ENCODE data around the gene INPP4A. TPM values are rescaled to one million over a fixed set of nuclear protein-coding genes. Genes with fewer than 3 reads are reported as not detected.

INPP4A gene
- total and polyA plus RNA-seq, 2 experiments from 2014 or later, result 7.9 to 13.1 TPM

GRCh38 chr2:98422449-98422848, 22.2 kb upstream of the INPP4A start:
- no peak for TF ChIP-seq EZH2 (IDR thresholded peaks at IDR 0.05; ENCODE audit: borderline replicate concordance)
- no peak for TF ChIP-seq EZH2phosphoT487 (IDR thresholded peaks at IDR 0.05; ENCODE audit: low read depth, severe bottlenecking, unreplicated experiment)
- TF ChIP-seq CTCF (IDR thresholded peaks at IDR 0.05; ENCODE audit: poor library complexity), result no peak
- no peak for DNase-seq (ENCODE audit: low spot score)
- no peak overlapping the region for H3K4me2 ChIP-seq
- no peaks in the 10 kb centered on the region for H3K4me1 ChIP-seq (ENCODE audit: insufficient read depth)
- H3K9me2 ChIP-seq (replicated peaks; ENCODE audit: insufficient read depth), result no peaks in the 10 kb centered on the region
- no peaks in the 10 kb centered on the region for H3K36me3 ChIP-seq (replicated peaks; ENCODE audit: insufficient read depth, low read depth)
- H3K4me3 ChIP-seq, result no peak overlapping the region
- H3K79me2 ChIP-seq, result no peaks in the 10 kb centered on the region
- no peaks in the 10 kb centered on the region for H3K9me3 ChIP-seq (ENCODE audit: low read depth)
- no peak overlapping the region for H3K27ac ChIP-seq
- no peak overlapping the region for H2AFZ ChIP-seq
- H4K20me1 ChIP-seq (ENCODE audit: insufficient read depth, poor library complexity, severe bottlenecking), result no peaks in the 10 kb centered on the region
- H3K27me3 ChIP-seq, result no peaks in the 10 kb centered on the region

GRCh38 chr2:98426771-98427170, 17.9 kb upstream of the INPP4A start:
- WGBS (ENCODE audit: low lambda C conversion rate, missing lambda C conversion rate), result 95% methylated on average over 5 of the region's 5 CpGs
- Histone ChIP-seq H3K27me3 (no peaks in the 10 kb centered on the region), H3K36me3 (replicated peaks; ENCODE audit: insufficient read depth, low read depth) (no peaks in the 10 kb centered on the region), H4K20me1 (ENCODE audit: insufficient read depth, poor library complexity, severe bottlenecking) (no peaks in the 10 kb centered on the region), H3K79me2 (no peaks in the 10 kb centered on the region), H3K4me2 (no peak overlapping the region), H3K4me3 (no peak overlapping the region), H3K9me3 (ENCODE audit: low read depth) (no peaks in the 10 kb centered on the region), H3K9me2 (replicated peaks; ENCODE audit: insufficient read depth) (no peaks in the 10 kb centered on the region), H3K4me1 (ENCODE audit: insufficient read depth) (no peaks in the 10 kb centered on the region), H3K27ac (no peak overlapping the region), H2AFZ (no peak overlapping the region)
- no peak for TF ChIP-seq EZH2 (IDR thresholded peaks at IDR 0.05; ENCODE audit: borderline replicate concordance)
- TF ChIP-seq EZH2phosphoT487 (IDR thresholded peaks at IDR 0.05; ENCODE audit: low read depth, severe bottlenecking, unreplicated experiment), result no peak
- no peak for TF ChIP-seq CTCF (IDR thresholded peaks at IDR 0.05; ENCODE audit: poor library complexity)
- DNase-seq (ENCODE audit: low spot score), result no peak

- Histone ChIP-seq H2AFZ (no peak overlapping the region), H3K4me3 (no peak overlapping the region), H3K9me3 (ENCODE audit: low read depth) (no peaks in the 10 kb centered on the region), H3K4me2 (no peak overlapping the region), H3K9me2 (replicated peaks; ENCODE audit: insufficient read depth) (no peaks in the 10 kb centered on the region), H3K4me1 (ENCODE audit: insufficient read depth) (no peaks in the 10 kb centered on the region), H3K27me3 (no peaks in the 10 kb centered on the region), H3K27ac (no peak overlapping the region), H3K79me2 (no peaks in the 10 kb centered on the region), H4K20me1 (ENCODE audit: insufficient read depth, poor library complexity, severe bottlenecking) (no peaks in the 10 kb centered on the region), H3K36me3 (replicated peaks; ENCODE audit: insufficient read depth, low read depth) (no peaks in the 10 kb centered on the region)
- TF ChIP-seq EZH2 (IDR thresholded peaks at IDR 0.05; ENCODE audit: borderline replicate concordance) (no peak), EZH2phosphoT487 (IDR thresholded peaks at IDR 0.05; ENCODE audit: low read depth, severe bottlenecking, unreplicated experiment) (no peak), CTCF (IDR thresholded peaks at IDR 0.05; ENCODE audit: poor library complexity) (no peak)
- DNase-seq (ENCODE audit: low spot score), result no peak
Observed at GRCh38 chr2:98432145-98432544, 12.5 kb upstream of the INPP4A start.

GRCh38 chr2:98433363-98433964, 11.2 kb upstream of the INPP4A start:
- Histone ChIP-seq H3K27ac (no peak overlapping the region), H3K79me2 (no peaks in the 10 kb centered on the region), H3K9me3 (ENCODE audit: low read depth) (no peaks in the 10 kb centered on the region), H3K4me2 (no peak overlapping the region), H2AFZ (no peak overlapping the region), H3K36me3 (replicated peaks; ENCODE audit: insufficient read depth, low read depth) (no peaks in the 10 kb centered on the region), H4K20me1 (ENCODE audit: insufficient read depth, poor library complexity, severe bottlenecking) (no peaks in the 10 kb centered on the region), H3K9me2 (replicated peaks; ENCODE audit: insufficient read depth) (no peaks in the 10 kb centered on the region), H3K27me3 (no peaks in the 10 kb centered on the region), H3K4me3 (no peak overlapping the region), H3K4me1 (ENCODE audit: insufficient read depth) (no peaks in the 10 kb centered on the region)
- DNase-seq (ENCODE audit: low spot score), result no peak
- WGBS (ENCODE audit: low lambda C conversion rate, missing lambda C conversion rate), result 89% methylated on average over 2 of the region's 2 CpGs
- TF ChIP-seq CTCF (IDR thresholded peaks at IDR 0.05; ENCODE audit: poor library complexity) (no peak), EZH2 (IDR thresholded peaks at IDR 0.05; ENCODE audit: borderline replicate concordance) (no peak), EZH2phosphoT487 (IDR thresholded peaks at IDR 0.05; ENCODE audit: low read depth, severe bottlenecking, unreplicated experiment) (no peak)

Measured in hepatocyte (in vitro differentiated cells).